GM21737 (cell line): Measurements from ENCODE around the gene DUS1L.

ENCODE experiments used
- ATAC-seq: cut with Tn5 transposase; IDR thresholded peaks from one replicate; pipeline ENCODE4 v1.9.1; 2021; ENCODE audit warnings: mild to moderate bottlenecking, moderate library complexity; ENCODE audit not compliant: unreplicated experiment

Gene DUS1L

DNA sequence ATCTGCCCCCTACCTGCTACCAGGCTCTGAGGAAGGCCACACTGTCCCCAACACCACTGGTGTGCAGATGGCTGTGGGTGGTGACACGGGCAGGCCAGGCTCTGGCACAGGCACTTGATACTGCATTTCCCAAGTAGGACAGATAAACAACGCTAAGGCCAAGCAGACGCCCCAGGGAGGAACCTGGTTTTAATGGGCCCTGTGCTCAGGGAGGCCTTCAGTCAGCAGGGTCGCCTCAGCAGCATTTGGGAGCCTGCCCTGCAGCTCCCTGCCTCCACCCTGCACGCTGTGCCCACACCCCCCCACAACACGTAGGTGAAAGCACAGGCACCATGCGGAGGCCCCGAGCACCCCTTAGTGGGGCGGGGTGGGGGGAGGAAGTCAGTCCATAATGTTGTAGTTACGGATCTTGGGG, 35.7 kb upstream of the DUS1L start:
- no peak for ATAC-seq

DNA sequence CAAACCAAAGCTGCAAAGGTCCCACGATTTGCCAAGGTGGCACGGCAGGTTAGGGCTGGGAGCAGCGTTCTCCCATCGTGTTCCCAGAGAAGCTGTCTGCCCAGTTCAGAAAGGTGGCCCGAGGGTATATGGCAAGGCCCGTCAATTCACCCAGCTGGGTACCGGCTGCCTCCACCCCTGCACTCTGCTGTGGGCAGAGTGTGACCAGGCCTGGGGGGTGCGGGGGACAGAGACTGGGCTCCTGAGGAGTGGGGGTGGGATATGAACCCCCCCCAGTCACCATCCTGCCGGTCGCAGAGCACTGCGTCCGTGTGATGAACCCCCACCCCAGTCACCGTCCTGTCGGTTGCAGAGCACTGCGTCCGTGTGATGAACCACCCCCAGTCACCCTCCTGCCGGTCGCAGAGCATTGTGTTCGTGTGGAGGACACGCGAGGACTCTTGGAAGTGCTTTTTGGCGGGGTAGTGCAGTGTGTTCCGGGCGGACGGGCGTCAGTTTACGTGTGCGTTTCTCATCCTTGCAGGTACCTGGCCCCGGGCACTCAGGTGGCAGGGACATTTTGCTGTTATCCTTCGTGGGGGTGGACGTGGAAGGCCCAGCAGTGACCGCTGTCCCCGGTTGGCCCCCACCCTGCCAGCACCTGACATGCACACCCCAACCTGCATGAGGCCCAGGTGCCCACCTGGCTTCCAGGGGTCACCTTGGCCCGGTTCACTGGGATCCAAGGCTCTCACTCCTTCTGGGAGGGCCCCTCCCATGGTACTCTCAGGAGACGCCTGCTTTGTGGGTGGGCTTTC, 35.1 kb upstream of the DUS1L start:
- no peak for ATAC-seq

DNA sequence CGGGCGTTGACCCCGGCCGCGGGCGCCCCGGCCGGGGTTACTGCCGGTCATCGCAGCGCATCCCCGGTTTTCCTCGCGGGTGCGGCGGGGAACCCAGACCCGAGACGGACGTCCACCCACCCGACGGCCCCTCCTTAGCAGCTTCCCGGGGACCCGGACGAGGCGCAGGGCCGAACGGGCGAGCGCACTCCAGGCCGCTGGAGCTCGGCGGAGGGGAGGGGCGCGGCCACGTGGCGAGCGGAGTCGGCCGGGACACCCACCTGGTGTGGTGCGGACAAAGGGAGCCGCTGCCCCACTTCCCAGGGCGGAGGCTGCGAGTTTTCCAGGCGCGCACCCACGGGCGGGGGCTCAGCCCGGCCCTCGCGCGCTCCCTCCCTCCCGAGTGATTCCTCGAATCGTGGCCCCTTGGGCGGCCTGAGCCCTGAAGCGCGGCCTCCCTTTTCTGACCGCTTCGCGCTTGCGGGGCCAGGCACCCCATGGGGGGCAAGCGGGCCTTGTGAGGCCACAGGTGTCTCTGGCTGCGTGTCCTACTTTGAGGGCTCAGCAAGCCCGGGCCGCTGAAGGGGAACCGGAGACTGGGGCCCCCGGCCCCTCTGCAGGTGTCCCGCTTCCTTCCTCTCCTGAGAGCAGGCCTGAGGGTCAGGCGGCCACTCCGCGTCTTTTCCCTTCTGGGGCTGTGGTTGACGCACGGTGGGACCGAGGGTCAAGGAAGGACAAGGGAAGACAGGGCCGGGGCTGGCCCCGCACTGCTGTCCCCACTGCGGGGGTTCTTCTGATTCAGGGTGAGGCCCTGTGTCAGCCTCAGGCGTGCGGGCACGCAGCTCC, 33.5 kb upstream of the DUS1L start:
- ATAC-seq: peak; percentile 1

- peak; percentile 65 for ATAC-seq
Measured at GRCh38 chr17:82098169-82098938, 32.8 kb upstream of the DUS1L start, which contains the start of gene FASN. Gene FASN (minus strand): TSS chr17:82098236. CDS start chr17:82096445, 1,791 bp downstream.

GRCh38 chr17:82097919-82098168, 32.2 kb upstream of the DUS1L start:
- peak; percentile 7 for ATAC-seq

GRCh38 chr17:82097184-82097918, 31.7 kb upstream of the DUS1L start:
- no peak for ATAC-seq

DNA sequence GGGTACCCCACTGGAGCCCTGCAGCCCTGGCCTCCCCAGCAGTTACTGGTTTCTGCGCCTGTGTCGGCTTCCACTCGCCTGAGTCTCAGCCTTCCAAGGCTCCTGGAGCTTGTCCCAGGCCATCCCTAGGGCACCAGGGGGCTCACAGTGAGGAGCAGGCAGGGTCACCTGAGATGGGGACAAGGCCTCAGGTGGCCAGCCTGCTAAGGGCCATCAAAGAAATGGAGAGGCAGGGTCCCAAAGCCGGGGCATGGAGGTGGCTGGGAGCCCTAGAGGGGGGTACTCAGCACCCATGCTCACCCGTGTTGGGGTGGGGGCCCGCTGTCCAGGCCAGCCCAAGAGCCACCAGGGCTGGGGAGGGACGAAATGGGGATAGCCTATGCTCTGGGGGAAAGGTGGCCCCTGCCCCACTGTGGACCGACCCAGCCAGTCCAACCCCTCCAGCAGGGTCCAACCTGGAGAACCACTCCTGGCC, 31.1 kb upstream of the DUS1L start:
- no peak for ATAC-seq

GRCh38 chr17:82095777-82096708, 30.4 kb upstream of the DUS1L start:
- no peak for ATAC-seq

DNA sequence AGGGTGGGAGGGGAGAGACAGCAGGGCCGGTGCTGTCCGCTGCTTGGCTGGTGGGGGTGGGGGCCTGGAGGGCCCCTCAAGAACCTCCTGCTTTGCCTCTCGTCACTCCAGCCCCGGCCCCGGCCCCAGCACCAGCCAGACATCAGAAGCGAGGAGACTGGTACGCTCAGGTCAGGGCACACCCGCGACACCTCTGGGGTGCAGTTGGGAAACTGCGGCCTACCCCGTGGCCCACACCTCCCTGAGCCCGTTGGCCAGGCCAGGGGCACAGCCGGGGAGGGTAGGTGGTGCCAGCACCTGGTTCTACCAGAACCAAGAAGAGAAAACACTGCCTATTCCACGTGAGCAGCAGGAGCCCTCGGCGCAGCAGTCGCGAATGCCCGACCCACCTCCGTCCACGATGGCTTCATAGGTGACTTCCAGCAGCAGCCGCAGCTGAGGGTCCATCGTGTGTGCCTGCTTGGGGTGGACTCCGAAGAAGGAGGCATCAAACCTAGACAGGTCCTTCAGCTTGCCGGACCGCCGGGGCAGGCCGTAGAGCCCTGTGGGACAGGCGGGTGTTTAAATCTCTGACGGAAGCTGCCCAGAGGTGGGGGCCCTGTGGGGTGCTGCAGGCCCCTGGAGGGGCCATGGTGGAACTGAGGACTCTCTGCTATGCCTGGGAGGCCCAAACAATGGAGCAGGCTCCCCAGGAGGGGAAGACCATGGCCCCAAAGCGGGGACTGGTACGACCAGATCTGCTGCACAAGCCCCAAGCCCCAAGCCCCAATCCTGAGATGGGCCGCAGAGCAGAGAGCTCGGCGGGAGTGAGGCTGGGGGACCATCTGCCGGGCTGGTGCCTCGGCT, 29.6 kb upstream of the DUS1L start:
- no peak for ATAC-seq

- ATAC-seq: no peak
Measured at GRCh38 chr17:82092995-82093751, 27.6 kb upstream of the DUS1L start.

DNA sequence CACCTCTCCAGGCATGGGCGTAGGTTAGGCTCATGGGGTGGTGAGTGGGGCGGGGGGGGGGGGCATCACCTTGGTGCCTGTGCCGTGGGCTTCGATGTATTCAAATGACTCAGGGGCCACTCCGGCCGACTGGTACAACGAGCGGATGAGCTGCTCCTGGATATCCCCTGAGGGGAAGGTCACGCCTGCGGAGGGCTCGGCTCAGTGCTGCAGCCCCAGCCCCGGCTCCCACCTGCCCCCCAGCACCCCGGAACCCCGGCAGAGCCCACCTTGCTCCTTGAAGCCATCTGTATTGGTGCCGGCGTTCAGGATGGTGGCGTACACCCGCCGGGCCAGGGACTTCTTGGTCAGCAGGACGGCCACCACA, 27.0 kb upstream of the DUS1L start:
- ATAC-seq: no peak

- ATAC-seq: no peak
Measured at GRCh38 chr17:82092094-82092586, 26.5 kb upstream of the DUS1L start.

GRCh38 chr17:82091264-82092066, 25.9 kb upstream of the DUS1L start:
- no peak for ATAC-seq

DNA sequence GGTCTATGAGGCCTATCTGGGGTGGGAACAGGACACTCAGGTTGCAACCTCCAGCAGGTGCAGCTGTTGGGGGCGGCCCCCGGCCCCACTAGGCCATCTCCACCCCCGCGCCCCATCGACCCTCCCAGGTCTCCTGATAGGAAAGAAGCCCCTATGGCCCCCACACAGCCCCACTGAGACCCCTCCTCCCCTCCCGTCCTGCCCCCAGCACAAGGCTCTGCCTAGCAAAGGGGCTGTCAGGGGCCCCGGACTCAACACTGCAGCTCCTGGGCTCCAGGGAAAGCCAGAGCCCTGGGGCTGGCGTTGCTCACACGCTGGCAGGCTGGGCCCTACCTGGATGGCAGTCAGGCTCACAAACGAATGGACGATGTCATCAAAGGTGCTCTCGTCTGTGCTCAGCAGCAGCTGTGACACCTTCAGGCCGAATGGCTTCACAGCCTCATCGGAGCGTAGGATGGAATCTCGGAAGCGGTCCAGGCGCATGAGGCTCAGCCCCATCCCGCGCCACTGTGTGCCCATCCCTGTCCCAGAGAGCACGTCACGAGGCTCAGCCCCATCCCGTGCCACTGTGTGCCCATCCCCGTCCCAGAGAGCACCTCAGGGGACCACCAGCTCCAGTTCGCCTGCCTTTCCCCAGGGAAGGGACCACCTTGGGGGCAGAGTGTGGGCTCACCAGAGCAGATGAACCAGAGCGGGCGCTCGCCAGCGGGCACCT, 25.1 kb upstream of the DUS1L start:
- ATAC-seq: no peak

- no peak for ATAC-seq
Measured at GRCh38 chr17:82089723-82090548, 24.3 kb upstream of the DUS1L start.
